K562 (cell line): ENCODE measurements around the gene EFCAB9. TPM values are rescaled to one million over a fixed set of nuclear protein-coding genes. Genes with fewer than 3 reads are reported as not detected.

Source experiments
- BCOR ChIP-seq: fragments of 450-650 bp; IDR thresholded peaks from 2 replicates; pipeline ENCODE4 v1.6.1; 2016
- CC2D1A ChIP-seq: fragments of 450-650 bp; IDR thresholded peaks from 2 replicates; pipeline ENCODE4 v1.6.1; 2017; ENCODE audit warnings: mild to moderate bottlenecking
- HMGN3 ChIP-seq: IDR thresholded peaks from 2 replicates; pipeline ENCODE4 v1.6.1; 2011; ENCODE audit warnings: borderline replicate concordance, low read depth, mild to moderate bottlenecking, mixed read lengths, low read length; ENCODE audit not compliant: insufficient read length; ENCODE audit errors: extremely low read depth
- HNRNPLL ChIP-seq: fragments of 200-400 bp; formaldehyde crosslinking; IDR thresholded peaks from 2 replicates; pipeline ENCODE4 v1.6.1; 2017; ENCODE audit warnings: low read length, low read depth, mild to moderate bottlenecking; ENCODE audit not compliant: poor library complexity, severe bottlenecking
- JUN ChIP-seq, 2 experiments: sonication (generic) in 1 of 2; formaldehyde crosslinking in 1 of 2; IDR thresholded peaks; 2 replicates each; pipeline versions ENCODE4 v1.6.1 to v1.8.0; 2012 to 2022; ENCODE audit warnings: borderline replicate concordance in 2 of 2, mild to moderate bottlenecking in 2 of 2, improper control_type of control experiment in 1 of 2, low read depth in 1 of 2, low read length in 1 of 2, missing genetic modification reagents in 1 of 2
- MXI1 ChIP-seq: IDR thresholded peaks from 2 replicates; pipeline ENCODE4 v1.6.1; 2011; ENCODE audit warnings: low read depth, mild to moderate bottlenecking, improper control_type of control experiment, low read length
- NCOA2 ChIP-seq, 2 experiments: fragments of 450-650 bp; IDR thresholded peaks; 2 replicates each; pipeline ENCODE4 v1.6.1; 2018; ENCODE audit warnings: mild to moderate bottlenecking in 2 of 2, moderate library complexity in 1 of 2; ENCODE audit not compliant: partially characterized antibody in 2 of 2
- PTRF ChIP-seq: fragments of 450-650 bp; IDR thresholded peaks from 2 replicates; pipeline ENCODE4 v1.6.1; 2016; ENCODE audit warnings: mild to moderate bottlenecking, missing genetic modification characterization, missing compliant biosample characterization
- SRSF1 ChIP-seq: fragments of 200-400 bp; formaldehyde crosslinking; IDR thresholded peaks from 2 replicates; pipeline ENCODE4 v1.6.1; 2017; ENCODE audit warnings: mild to moderate bottlenecking, low read depth, low read length, moderate library complexity
- ZNF76 ChIP-seq: fragments of 250-450 bp; sonication (Bioruptor Pico); IDR thresholded peaks from 2 replicates; pipeline ENCODE4 v1.4.0; 2020; ENCODE audit warnings: mild to moderate bottlenecking, moderate library complexity, borderline replicate concordance
- polyA plus RNA-seq, 8 experiments: library from polyadenylated mRNA; depleted of rRNA in 4 of 8; stranded (reverse) in 5 of 8; unstranded in 3 of 8; fragments of >200 nt; fragmentation: Nextera tagmentation in 2 of 8; fragmentation: Illumina TruSeq in 1 of 8; extraction: Ambion mirVana in 2 of 8; extraction: Trizol in 1 of 8; gene quantifications; 2 replicates each; pipeline versions ENCODE4 v1.2.1 to v1.2.3, GENCODE V29; 2011 to 2014; ENCODE audit warnings: inconsistent platforms in 1 of 8, missing spikeins in 1 of 8
- total RNA-seq, 7 experiments: library from RNA; depleted of rRNA in 6 of 7; stranded (reverse); fragments of >200 nt in 6 of 7; fragmentation: Illumina TruSeq in 2 of 7; extraction: Trizol in 2 of 7; gene quantifications; 2 replicates each; pipeline versions ENCODE4 v1.2.1 to v1.2.3, GENCODE V29; 2011 to 2021; ENCODE audit warnings: low replicate concordance in 1 of 7
- TF ChIP-seq, protein P1 (sequence below), 2 experiments: fragments of 450-650 bp; IDR thresholded peaks; 2 replicates each; pipeline ENCODE4 v1.6.1; 2018; ENCODE audit warnings: mild to moderate bottlenecking in 2 of 2, low read depth in 1 of 2; ENCODE audit not compliant: partially characterized antibody in 2 of 2
- TF ChIP-seq, protein P2 (sequence below): fragments of 450-650 bp; IDR thresholded peaks from 2 replicates; pipeline ENCODE4 v1.6.1; 2016; ENCODE audit warnings: mild to moderate bottlenecking, moderate library complexity

Gene EFCAB9
- total and polyA plus RNA-seq, 9 of the 15 experiments (the other 6 are each of a cell fraction or from before 2014, with no cell fraction given) = not detected

DNA sequence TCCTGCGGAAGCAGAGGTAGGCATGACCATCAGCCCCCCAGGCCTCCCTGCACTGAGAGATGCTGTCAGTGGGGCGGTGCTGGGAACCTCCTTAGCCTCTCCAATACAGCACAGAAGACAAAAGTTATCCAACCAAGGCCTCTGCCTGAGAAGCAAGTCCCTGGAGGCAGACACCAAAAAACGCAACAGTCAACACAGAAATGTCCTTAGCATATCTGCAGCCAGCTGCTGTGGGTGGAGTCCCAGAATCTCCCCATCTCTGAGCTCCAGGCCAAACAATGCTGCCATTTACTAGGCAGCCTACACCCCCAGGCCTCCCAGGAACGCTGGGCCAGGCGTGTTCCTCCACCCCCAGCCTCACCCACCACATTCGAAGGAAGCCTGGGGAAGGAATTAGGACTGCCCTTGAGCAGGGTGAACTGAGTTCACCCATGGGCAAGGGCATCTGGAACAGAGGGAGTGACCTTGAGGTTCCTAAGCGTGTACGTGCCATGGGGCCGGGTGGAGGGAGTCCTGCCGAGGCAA lies 49.6 kb upstream of the EFCAB9 start (continued):
- TF ChIP-seq, protein P1, sequence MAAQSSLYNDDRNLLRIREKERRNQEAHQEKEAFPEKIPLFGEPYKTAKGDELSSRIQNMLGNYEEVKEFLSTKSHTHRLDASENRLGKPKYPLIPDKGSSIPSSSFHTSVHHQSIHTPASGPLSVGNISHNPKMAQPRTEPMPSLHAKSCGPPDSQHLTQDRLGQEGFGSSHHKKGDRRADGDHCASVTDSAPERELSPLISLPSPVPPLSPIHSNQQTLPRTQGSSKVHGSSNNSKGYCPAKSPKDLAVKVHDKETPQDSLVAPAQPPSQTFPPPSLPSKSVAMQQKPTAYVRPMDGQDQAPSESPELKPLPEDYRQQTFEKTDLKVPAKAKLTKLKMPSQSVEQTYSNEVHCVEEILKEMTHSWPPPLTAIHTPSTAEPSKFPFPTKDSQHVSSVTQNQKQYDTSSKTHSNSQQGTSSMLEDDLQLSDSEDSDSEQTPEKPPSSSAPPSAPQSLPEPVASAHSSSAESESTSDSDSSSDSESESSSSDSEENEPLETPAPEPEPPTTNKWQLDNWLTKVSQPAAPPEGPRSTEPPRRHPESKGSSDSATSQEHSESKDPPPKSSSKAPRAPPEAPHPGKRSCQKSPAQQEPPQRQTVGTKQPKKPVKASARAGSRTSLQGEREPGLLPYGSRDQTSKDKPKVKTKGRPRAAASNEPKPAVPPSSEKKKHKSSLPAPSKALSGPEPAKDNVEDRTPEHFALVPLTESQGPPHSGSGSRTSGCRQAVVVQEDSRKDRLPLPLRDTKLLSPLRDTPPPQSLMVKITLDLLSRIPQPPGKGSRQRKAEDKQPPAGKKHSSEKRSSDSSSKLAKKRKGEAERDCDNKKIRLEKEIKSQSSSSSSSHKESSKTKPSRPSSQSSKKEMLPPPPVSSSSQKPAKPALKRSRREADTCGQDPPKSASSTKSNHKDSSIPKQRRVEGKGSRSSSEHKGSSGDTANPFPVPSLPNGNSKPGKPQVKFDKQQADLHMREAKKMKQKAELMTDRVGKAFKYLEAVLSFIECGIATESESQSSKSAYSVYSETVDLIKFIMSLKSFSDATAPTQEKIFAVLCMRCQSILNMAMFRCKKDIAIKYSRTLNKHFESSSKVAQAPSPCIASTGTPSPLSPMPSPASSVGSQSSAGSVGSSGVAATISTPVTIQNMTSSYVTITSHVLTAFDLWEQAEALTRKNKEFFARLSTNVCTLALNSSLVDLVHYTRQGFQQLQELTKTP (IDR thresholded peaks at IDR 0.05; ENCODE audit: low read depth in 1 of 2, partially characterized antibody in 2 of 2) = no peak
- no peak for TF ChIP-seq HNRNPLL
- no peak for TF ChIP-seq HMGN3
- no peak for TF ChIP-seq JUN (IDR thresholded peaks at IDR 0.05; ENCODE audit: borderline replicate concordance, low read depth, low read length)
- no peak for TF ChIP-seq JUN (CRISPR knock-in tag; IDR thresholded peaks at IDR 0.05; ENCODE audit: borderline replicate concordance)
- peak; percentile 17; the same call in 1 of the 2 replicates for TF ChIP-seq BCOR
- no peak for TF ChIP-seq SRSF1
- no peak for TF ChIP-seq ZNF76
- TF ChIP-seq, protein P2, sequence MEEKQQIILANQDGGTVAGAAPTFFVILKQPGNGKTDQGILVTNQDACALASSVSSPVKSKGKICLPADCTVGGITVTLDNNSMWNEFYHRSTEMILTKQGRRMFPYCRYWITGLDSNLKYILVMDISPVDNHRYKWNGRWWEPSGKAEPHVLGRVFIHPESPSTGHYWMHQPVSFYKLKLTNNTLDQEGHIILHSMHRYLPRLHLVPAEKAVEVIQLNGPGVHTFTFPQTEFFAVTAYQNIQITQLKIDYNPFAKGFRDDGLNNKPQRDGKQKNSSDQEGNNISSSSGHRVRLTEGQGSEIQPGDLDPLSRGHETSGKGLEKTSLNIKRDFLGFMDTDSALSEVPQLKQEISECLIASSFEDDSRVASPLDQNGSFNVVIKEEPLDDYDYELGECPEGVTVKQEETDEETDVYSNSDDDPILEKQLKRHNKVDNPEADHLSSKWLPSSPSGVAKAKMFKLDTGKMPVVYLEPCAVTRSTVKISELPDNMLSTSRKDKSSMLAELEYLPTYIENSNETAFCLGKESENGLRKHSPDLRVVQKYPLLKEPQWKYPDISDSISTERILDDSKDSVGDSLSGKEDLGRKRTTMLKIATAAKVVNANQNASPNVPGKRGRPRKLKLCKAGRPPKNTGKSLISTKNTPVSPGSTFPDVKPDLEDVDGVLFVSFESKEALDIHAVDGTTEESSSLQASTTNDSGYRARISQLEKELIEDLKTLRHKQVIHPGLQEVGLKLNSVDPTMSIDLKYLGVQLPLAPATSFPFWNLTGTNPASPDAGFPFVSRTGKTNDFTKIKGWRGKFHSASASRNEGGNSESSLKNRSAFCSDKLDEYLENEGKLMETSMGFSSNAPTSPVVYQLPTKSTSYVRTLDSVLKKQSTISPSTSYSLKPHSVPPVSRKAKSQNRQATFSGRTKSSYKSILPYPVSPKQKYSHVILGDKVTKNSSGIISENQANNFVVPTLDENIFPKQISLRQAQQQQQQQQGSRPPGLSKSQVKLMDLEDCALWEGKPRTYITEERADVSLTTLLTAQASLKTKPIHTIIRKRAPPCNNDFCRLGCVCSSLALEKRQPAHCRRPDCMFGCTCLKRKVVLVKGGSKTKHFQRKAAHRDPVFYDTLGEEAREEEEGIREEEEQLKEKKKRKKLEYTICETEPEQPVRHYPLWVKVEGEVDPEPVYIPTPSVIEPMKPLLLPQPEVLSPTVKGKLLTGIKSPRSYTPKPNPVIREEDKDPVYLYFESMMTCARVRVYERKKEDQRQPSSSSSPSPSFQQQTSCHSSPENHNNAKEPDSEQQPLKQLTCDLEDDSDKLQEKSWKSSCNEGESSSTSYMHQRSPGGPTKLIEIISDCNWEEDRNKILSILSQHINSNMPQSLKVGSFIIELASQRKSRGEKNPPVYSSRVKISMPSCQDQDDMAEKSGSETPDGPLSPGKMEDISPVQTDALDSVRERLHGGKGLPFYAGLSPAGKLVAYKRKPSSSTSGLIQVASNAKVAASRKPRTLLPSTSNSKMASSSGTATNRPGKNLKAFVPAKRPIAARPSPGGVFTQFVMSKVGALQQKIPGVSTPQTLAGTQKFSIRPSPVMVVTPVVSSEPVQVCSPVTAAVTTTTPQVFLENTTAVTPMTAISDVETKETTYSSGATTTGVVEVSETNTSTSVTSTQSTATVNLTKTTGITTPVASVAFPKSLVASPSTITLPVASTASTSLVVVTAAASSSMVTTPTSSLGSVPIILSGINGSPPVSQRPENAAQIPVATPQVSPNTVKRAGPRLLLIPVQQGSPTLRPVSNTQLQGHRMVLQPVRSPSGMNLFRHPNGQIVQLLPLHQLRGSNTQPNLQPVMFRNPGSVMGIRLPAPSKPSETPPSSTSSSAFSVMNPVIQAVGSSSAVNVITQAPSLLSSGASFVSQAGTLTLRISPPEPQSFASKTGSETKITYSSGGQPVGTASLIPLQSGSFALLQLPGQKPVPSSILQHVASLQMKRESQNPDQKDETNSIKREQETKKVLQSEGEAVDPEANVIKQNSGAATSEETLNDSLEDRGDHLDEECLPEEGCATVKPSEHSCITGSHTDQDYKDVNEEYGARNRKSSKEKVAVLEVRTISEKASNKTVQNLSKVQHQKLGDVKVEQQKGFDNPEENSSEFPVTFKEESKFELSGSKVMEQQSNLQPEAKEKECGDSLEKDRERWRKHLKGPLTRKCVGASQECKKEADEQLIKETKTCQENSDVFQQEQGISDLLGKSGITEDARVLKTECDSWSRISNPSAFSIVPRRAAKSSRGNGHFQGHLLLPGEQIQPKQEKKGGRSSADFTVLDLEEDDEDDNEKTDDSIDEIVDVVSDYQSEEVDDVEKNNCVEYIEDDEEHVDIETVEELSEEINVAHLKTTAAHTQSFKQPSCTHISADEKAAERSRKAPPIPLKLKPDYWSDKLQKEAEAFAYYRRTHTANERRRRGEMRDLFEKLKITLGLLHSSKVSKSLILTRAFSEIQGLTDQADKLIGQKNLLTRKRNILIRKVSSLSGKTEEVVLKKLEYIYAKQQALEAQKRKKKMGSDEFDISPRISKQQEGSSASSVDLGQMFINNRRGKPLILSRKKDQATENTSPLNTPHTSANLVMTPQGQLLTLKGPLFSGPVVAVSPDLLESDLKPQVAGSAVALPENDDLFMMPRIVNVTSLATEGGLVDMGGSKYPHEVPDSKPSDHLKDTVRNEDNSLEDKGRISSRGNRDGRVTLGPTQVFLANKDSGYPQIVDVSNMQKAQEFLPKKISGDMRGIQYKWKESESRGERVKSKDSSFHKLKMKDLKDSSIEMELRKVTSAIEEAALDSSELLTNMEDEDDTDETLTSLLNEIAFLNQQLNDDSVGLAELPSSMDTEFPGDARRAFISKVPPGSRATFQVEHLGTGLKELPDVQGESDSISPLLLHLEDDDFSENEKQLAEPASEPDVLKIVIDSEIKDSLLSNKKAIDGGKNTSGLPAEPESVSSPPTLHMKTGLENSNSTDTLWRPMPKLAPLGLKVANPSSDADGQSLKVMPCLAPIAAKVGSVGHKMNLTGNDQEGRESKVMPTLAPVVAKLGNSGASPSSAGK = 0 out of 2 replicates have a peak, but pooled peaks have one; percentile 11
- TF ChIP-seq PTRF (tag) = no peak
- no peak for TF ChIP-seq NCOA2 (IDR thresholded peaks at IDR 0.05; ENCODE audit: partially characterized antibody in 2 of 2)
- TF ChIP-seq CC2D1A = no peak
- TF ChIP-seq MXI1 = no peak
